Fibroblast of villous mesenchyme (primary cell): ENCODE data around the gene NOL4L. TPM values are rescaled to one million over a fixed set of nuclear protein-coding genes. Genes with fewer than 3 reads are reported as not detected.

ENCODE experiments used
- DNase-seq: peaks from one replicate; pipeline ENCODE4 v3.0.0-alpha.2; 2010; ENCODE audit warnings: low read depth
- H3K4me3 ChIP-seq: 2 replicates; pipeline ENCODE4 v1.5.1; 2011; ENCODE audit warnings: low read depth, mild to moderate bottlenecking, low read length
- CTCF ChIP-seq: IDR thresholded peaks from 2 replicates; pipeline ENCODE4 v1.5.1; 2012; ENCODE audit warnings: low read depth, mild to moderate bottlenecking, low read length; ENCODE audit not compliant: insufficient read depth
- total RNA-seq: library from RNA; depleted of rRNA; stranded (reverse); fragments of >200 nt; gene quantifications from 2 replicates; pipeline ENCODE4 v1.2.3, GENCODE V29; 2012

Gene NOL4L
- total RNA-seq, 1 donor = 9.9 TPM

GRCh38 chr20:32577023-32577422 is 8.1 kb downstream of the NOL4L start:
- no peak for DNase-seq
- no peak overlapping the region for H3K4me3 ChIP-seq
- TF ChIP-seq CTCF = peak; percentile 10

GRCh38 chr20:32576560-32576959 is 8.6 kb downstream of the NOL4L start:
- TF ChIP-seq CTCF = no peak
- no peak overlapping the region for H3K4me3 ChIP-seq
- DNase-seq = no peak

DNA sequence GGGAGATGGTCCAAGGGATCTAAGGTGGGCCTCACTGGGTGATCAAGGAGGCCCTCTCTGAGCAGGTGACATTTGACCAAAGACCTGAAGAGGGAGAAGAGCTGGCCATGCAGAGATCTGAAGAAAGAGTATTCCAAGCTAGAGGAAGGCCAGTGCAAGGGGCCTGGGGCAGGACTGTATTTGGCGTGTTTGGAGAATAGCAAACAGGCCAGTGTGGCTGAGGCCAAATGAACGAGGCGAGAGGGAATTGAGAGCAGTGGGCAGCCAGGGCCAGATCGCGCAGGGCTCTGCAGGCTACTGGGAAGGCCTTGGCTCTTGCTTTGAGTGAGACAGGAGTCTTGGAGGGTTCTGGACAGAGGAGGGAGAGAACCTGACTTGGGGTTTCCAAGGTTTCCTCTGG is 9.3 kb downstream of the NOL4L start:
- TF ChIP-seq CTCF = no peak
- no peak overlapping the region for H3K4me3 ChIP-seq
- no peak for DNase-seq

- H3K4me3 ChIP-seq = no peak overlapping the region
- no peak for DNase-seq
- no peak for TF ChIP-seq CTCF
Measured at GRCh38 chr20:32575227-32575581, 9.9 kb downstream of the NOL4L start.

DNA sequence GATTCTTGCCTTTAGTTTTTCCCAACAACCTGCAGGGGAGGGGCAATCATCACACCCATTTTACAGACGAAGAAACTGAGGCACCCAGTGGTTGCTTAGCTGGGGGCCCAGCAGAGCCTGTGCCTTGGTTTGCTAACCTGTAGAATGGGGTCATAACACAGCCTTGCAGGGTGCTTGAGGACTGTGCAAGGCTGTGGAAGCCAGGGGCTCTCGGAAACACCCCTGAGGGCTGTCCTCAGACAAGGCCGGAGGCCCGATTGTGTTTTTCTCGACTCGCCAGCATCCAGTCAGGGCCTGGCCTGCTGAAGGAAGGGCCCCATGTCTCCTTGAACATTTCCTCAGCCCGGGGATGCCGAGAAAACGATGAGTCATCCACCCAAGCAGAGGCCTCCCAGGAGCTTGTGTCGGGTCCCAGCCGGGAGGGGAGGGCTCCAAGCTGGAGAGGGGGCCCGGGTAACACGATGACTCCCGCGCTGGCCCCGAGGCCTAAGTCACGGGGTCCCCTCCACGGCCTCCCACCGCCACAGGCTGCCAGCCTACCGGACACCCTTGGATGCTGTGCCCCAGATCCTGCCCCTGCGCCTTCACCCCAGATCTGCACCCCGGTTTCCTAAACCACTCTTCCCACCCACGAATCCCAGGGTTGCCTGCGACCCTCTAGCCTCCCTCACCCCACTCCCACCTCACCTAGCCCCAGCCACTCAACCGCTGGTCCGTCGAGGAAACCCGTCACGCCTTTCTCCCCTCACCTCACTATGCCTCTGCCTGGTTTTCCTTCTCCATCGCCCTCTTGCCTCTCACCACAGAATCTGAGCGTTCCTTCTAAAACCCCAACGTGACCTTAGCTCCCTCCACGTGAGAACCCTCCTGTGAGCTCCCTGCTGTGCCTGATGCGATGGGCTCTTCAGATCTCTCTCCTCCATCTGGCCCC is 10.6 kb downstream of the NOL4L start:
- no peak for TF ChIP-seq CTCF
- no peak overlapping the region for H3K4me3 ChIP-seq
- DNase-seq = peak; percentile 83

GRCh38 chr20:32573167-32573851 is 11.8 kb downstream of the NOL4L start:
- DNase-seq = no peak
- no peak overlapping the region for H3K4me3 ChIP-seq
- no peak for TF ChIP-seq CTCF
